ENCODE results near the gene KPNA6.

- TF ChIP-seq YY1 (IDR thresholded peaks at IDR 0.05; ENCODE audit: extremely low read depth, insufficient replicate concordance, low read depth, low read length) (no peak), RAD21 (IDR thresholded peaks at IDR 0.05; ENCODE audit: low read depth) (no peak), SP1 (IDR thresholded peaks at IDR 0.05; ENCODE audit: low read depth) (no peak), POLR2AphosphoS5 (IDR thresholded peaks at IDR 0.05; ENCODE audit: low read depth, low read length) (no peak), CTCF (IDR thresholded peaks at IDR 0.05 in 2 of 3, conservative IDR thresholded peaks at IDR 0.05 in 1 of 3; ENCODE audit: borderline replicate concordance in 1 of 3, insufficient read depth in 1 of 3, low read depth in 2 of 3, low read length in 2 of 3) (no peak), TCF7L2 (IDR thresholded peaks at IDR 0.05; ENCODE audit: borderline replicate concordance, extremely low read depth, insufficient read depth, insufficient read length) (no peak)
These were observed 113.7 kb downstream of the KPNA6 start for GRCh38 chr1:32221581-32221979.
